OCI-LY3 (cell line): ENCODE measurements around the gene ICAM1.

Experiments
- EZH2phosphoT487 ChIP-seq: fragments of 200-600 bp; shearing (Covaris generic); IDR thresholded peaks from 2 replicates; pipeline ENCODE4 v1.6.1; 2018; ENCODE audit warnings: antibody characterized with exemption, mixed run types, low read depth
- TF ChIP-seq, protein P1 (sequence below): fragments of 200-600, 300-600 bp; sonication (generic); IDR thresholded peaks from 2 replicates; pipeline ENCODE4 v1.5.1; 2014; ENCODE audit warnings: antibody characterized with exemption, low read length, low read depth

DNA sequence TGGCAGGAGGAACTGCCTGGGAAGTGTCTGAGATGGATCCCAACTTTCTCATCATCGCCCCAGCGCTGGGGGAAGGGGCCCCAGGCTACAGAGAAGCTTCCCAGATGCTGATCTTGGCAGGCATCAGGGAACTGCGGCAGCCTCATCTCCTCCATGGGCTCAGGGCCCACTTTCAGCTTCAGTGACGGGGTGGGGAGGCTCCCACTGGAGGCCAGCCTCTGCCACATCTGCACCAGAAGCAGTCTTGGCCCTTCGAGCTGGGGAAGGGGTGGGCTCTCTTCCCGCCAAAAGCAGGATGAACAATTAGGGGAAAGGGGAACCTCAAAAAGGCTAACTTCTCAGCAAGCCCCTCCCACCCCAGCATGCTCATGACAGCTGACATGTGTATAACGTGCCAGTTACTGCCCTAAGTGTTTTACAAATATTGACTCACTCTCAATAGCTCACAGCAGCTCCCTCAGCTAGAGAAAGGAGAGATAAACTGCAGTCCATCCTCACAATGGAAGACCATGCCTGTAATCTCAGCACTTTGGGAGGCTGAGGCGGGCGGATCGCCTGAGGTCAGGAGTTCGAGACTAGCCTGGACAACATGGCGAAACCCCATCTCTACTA is 32.6 kb upstream of the ICAM1 start:
- TF ChIP-seq, protein P1, sequence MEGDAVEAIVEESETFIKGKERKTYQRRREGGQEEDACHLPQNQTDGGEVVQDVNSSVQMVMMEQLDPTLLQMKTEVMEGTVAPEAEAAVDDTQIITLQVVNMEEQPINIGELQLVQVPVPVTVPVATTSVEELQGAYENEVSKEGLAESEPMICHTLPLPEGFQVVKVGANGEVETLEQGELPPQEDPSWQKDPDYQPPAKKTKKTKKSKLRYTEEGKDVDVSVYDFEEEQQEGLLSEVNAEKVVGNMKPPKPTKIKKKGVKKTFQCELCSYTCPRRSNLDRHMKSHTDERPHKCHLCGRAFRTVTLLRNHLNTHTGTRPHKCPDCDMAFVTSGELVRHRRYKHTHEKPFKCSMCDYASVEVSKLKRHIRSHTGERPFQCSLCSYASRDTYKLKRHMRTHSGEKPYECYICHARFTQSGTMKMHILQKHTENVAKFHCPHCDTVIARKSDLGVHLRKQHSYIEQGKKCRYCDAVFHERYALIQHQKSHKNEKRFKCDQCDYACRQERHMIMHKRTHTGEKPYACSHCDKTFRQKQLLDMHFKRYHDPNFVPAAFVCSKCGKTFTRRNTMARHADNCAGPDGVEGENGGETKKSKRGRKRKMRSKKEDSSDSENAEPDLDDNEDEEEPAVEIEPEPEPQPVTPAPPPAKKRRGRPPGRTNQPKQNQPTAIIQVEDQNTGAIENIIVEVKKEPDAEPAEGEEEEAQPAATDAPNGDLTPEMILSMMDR: no peak
- no peak for TF ChIP-seq EZH2phosphoT487
